GM21825 (cell line): Measurements from ENCODE around the gene JPH3.
"Not testable (repeated sequence)": the region's sequence is repeated elsewhere in the genome, so short reads cannot be mapped to it uniquely, and the experiment has no call there.

Source experiments
- ATAC-seq: cut with Tn5 transposase; IDR thresholded peaks from one replicate; pipeline ENCODE4 v1.9.1; 2021; ENCODE audit warnings: mild to moderate bottlenecking, moderate library complexity; ENCODE audit not compliant: unreplicated experiment

JPH3 gene

GRCh38 chr16:87677830-87678229, 75.5 kb downstream of the JPH3 start:
- no peak for ATAC-seq

GRCh38 chr16:87678618-87679017, 76.3 kb downstream of the JPH3 start:
- ATAC-seq = no peak

GRCh38 chr16:87679593-87680271, 77.4 kb downstream of the JPH3 start:
- ATAC-seq = no peak

- ATAC-seq = no peak
These were observed 78.0 kb downstream of the JPH3 start for GRCh38 chr16:87680272-87680644.

GRCh38 chr16:87681051-87681602, 78.8 kb downstream of the JPH3 start:
- not testable (repeated sequence) for ATAC-seq

- no peak for ATAC-seq
These were observed 79.8 kb downstream of the JPH3 start for GRCh38 chr16:87681981-87682570.

- ATAC-seq = no peak
These were observed 80.6 kb downstream of the JPH3 start for GRCh38 chr16:87682852-87683399.

- ATAC-seq = no peak
These were observed 81.9 kb downstream of the JPH3 start for GRCh38 chr16:87684106-87684677.

GRCh38 chr16:87684711-87685404, 82.5 kb downstream of the JPH3 start:
- ATAC-seq = no peak

- no peak for ATAC-seq
These were observed 83.1 kb downstream of the JPH3 start for GRCh38 chr16:87685405-87685755.

GRCh38 chr16:87685766-87686165, 83.5 kb downstream of the JPH3 start:
- ATAC-seq = no peak

- ATAC-seq = no peak
These were observed 84.4 kb downstream of the JPH3 start for GRCh38 chr16:87686697-87687096.

- no peak for ATAC-seq
These were observed 85.0 kb downstream of the JPH3 start for GRCh38 chr16:87687126-87687910.

GRCh38 chr16:87687998-87688529, 85.8 kb downstream of the JPH3 start:
- no peak for ATAC-seq

- ATAC-seq = no peak
These were observed 86.8 kb downstream of the JPH3 start for GRCh38 chr16:87688876-87689815.

- ATAC-seq = no peak
These were observed 87.7 kb downstream of the JPH3 start for GRCh38 chr16:87689956-87690465.

GRCh38 chr16:87690911-87691685, 88.8 kb downstream of the JPH3 start:
- ATAC-seq = no peak

- no peak for ATAC-seq
These were observed 89.4 kb downstream of the JPH3 start for GRCh38 chr16:87691686-87692079.
